OCI-M1 (cell line): Measurements from ENCODE around the gene SASH1.

Source experiments
- DNase-seq: peaks from one replicate; lab custom pipeline; 2025; lab: John Stamatoyannopoulos, UW

The SASH1 gene

GRCh38 chr6:148460876-148461646 is 118.4 kb downstream of the SASH1 start:
- DNase-seq: no peak

DNA sequence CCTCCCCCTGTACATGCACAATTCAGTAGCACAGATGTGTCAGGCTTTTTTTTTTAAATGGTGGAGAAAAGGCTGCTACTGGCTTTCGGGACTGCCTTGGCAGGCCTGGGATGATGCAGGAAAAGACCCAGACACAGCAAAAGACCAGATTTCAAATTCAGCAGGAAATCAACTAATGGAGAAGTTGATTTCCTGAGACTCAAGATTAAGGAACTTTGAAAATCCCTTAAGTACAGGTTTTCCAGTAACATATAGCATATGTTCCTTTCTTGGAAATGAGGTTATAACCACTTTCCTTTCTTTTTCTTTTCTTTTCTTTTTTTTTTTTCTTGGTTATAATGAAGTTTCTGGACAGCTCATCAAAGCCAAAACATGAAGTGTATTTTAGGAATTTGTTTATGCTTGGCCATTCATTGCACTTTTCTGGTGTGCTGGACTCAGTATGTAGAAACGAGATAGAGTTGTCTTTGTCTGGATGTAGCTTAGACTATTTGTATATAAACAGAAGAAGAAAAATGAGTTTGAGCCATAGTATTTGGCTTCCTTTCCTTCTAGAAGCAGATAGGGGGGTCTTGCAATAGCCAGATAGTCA is 119.4 kb downstream of the SASH1 start:
- DNase-seq: no peak

DNA sequence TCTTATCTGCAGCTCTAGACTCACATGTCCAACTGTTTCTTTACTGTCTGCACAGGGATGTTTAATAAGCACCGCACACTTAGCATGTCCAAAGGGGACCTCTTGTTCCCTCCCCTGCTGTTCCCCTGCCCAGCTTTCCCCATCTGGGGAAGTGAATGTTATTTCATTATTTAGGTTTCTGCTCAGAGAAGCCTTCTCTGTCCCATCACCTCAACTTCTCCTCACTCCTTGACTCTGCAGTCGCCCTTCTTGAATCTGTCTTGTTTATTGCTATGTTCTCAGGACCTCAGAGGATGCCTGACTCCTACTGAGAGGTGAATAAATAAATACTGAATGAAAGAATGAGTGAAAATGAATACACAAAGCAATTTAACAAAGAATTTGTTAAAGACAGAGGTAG is 121.0 kb downstream of the SASH1 start:
- DNase-seq: no peak

GRCh38 chr6:148464319-148465010 is 121.8 kb downstream of the SASH1 start:
- peak; percentile 81 for DNase-seq

DNA sequence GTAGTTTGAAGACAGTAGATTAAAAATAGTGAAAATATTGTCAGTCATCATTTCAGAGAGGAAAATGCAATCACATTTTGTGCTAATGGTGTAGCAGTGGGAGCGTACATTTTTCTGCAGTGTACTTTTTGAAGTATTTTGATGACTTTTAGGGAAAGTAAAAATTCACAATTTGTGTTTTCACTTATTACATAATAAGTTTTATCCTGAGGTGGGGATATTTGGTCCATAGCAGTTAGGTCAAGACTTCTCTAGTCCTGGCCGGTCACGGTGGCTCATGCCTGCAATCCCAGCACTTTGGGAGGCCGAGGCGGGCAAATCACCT is 122.3 kb downstream of the SASH1 start:
- DNase-seq: no peak

- DNase-seq: no peak
Measured at GRCh38 chr6:148465670-148466069, 123.0 kb downstream of the SASH1 start.

DNA sequence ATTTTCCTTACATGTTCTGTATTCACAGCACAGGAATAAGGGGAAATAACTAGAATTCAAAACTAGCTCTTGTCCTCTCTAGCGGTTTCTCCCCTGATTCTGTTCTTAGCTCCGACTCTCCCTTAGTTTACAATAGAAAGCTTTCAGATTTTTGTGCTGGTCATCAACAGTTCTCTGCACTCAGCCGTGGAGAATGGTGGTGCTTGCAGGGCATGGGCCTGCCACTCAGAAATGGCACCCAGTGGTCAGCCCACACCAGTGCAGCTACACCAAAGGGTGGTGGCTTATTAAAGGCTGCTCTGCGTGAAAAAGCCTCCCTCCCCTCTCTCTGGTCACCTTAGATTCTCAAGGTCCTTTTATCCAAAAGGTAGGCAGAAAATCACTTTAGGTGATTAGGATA is 123.5 kb downstream of the SASH1 start:
- no peak for DNase-seq

- DNase-seq: no peak
Measured at GRCh38 chr6:148467926-148468325, 125.3 kb downstream of the SASH1 start.

DNA sequence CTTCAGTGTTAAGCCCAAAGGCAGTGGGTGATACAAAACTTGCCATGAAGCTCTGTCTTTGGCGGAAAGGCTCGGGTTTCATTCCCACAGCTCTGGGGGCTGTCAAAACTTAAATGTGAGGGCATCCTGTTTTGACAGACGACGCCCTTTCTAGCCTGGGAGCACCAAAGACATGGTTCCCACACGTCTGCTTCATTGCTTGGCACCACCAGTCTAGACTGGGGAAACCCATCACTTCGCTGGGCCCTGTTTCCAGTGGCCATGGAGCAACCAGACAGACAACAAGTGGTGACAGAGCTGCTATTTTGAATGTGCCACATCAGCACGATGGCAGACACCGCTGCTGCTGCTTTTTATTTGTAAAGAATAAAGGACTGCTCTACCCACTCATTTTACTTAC is 127.5 kb downstream of the SASH1 start:
- no peak for DNase-seq

GRCh38 chr6:148470606-148471465 is 128.2 kb downstream of the SASH1 start:
- no peak for DNase-seq

DNA sequence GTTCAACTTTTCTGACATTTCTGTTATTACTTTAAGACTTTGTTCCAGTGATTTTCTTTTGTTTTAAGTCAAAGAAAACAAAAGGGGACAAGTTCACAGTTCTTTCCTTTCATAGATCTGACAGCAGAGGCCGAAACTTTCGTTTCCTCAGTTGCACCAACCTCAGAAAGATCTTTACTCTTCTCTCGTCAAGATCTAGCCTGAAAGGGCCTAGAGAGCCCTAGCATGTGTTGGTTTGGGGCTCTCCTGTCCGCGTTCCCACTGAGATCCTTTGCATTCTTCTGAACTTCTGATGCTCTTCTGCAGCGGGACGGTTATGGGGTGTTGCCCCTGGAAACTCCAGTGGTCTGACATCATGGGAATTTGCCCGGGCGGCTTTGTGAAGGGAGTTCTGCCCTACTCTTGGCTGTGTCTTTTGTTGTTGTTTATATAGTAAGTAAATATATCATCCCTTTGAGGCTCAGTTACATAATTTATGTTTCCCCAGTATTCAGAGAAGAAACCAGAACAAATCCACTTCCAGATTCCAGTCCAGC is 129.1 kb downstream of the SASH1 start:
- DNase-seq: no peak

GRCh38 chr6:148472171-148473105 is 129.8 kb downstream of the SASH1 start:
- no peak for DNase-seq

DNA sequence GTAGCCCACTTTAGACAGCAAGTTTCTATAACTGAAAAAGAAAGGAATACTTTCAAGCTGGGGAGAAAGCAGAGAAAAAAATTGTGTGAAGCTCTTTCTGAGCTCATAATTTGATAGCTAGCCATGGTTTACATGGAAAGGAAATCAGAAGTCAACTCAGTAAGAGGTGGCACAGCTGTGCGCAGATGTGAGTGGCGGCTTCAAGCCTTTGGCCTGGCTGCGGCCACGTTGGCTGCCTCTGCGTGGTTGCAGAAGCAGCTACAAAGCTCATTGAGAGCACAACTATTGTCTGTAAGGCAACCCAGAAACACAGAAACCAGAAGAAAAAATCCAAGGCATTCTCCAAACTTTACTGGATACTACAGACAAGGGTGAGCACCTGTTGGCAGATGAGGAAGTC is 136.9 kb downstream of the SASH1 start:
- no peak for DNase-seq

DNA sequence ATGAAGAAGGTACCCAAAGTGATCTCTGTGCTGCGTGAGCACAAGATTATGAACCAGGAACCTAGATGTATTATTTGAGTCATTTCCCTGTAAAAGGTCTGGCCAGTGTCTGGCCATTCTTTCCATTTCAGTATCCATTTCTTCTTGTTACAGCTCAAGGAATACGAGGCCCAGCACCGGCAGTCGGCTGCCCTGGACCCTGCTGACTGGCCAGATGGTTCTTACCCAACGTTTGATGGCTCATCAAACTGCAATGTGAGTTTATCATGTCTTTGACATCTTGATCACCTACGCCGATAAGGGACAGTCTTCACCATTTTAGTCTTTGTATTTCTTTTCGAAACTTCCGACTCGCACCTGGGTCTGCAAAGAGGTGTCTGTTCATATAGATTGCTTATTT is 144.8 kb downstream of the SASH1 start:
- no peak for DNase-seq

- DNase-seq: no peak
Measured at GRCh38 chr6:148491638-148492251, 149.1 kb downstream of the SASH1 start.

- DNase-seq: no peak
Measured at GRCh38 chr6:148492654-148493290, 150.1 kb downstream of the SASH1 start.

DNA sequence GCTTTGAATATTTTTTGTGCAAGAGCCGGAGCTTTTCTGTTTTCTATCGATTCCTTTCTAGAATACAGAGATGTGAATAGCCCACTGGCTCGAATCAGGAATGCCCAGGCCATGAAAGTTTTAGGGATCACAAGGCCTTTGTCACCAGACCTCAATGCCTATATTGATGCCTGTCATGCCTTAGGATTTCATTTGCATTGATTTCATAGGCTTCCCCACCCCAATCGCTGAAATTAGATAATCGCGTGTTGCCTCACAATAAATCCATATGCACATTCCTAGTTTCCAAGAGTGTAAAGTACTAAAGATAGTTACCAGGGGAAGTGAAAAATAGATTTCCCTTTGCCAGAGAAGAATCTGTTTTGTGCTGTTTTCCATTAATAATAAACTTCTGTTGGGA is 150.8 kb downstream of the SASH1 start:
- no peak for DNase-seq

GRCh38 chr6:148494226-148494625 is 151.6 kb downstream of the SASH1 start:
- no peak for DNase-seq

- DNase-seq: no peak
Measured at GRCh38 chr6:148495029-148495428, 152.4 kb downstream of the SASH1 start.

DNA sequence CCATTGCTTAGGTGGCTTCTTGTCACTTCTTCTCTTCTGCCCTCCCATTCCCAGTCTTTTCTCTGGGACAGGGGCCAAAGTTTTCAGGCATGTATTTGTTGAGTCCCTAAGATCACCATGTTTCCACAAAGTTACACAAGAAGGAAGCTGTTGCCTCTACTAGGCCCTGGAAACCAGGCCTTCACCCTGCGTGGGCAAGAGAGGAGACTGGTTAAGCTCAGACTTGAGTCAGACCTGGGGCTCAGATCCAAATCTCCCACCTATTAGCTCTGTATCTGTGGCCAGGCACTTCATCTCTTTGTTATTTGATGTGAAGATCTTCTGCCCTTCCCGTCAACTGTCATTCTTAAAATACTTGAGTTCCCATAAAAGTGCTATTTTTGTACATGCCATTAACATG is 154.6 kb downstream of the SASH1 start:
- DNase-seq: no peak
